ENCODE results near the gene GMDS.

GMDS gene

GRCh38 chr6:1576711-1577110, 668.7 kb downstream of the GMDS start:
- no peak for DNase-seq

GRCh38 chr6:1576166-1576565, 669.2 kb downstream of the GMDS start:
- DNase-seq: no peak

GRCh38 chr6:1575210-1576041, 670.0 kb downstream of the GMDS start:
- DNase-seq: no peak

GRCh38 chr6:1574890-1575209, 670.6 kb downstream of the GMDS start:
- DNase-seq: no peak

GRCh38 chr6:1574083-1574761, 671.2 kb downstream of the GMDS start:
- DNase-seq: no peak
